DMS79 (cell line): ENCODE results near the gene SLC4A2.

Experiments
- DNase-seq: peaks from one replicate; lab custom pipeline; 2025; lab: John Stamatoyannopoulos, UW

The SLC4A2 gene

GRCh38 chr7:151116603-151117440 lies 57.4 kb downstream of the SLC4A2 start:
- no peak for DNase-seq

GRCh38 chr7:151117565-151117964 lies 58.2 kb downstream of the SLC4A2 start:
- DNase-seq: no peak

GRCh38 chr7:151118108-151119054 lies 59.0 kb downstream of the SLC4A2 start:
- no peak for DNase-seq

GRCh38 chr7:151119055-151119415 lies 59.6 kb downstream of the SLC4A2 start:
- no peak for DNase-seq

GRCh38 chr7:151119902-151120301 lies 60.5 kb downstream of the SLC4A2 start:
- DNase-seq: no peak

- DNase-seq: no peak
Measured at GRCh38 chr7:151120896-151121295, 61.5 kb downstream of the SLC4A2 start.

- no peak for DNase-seq
Measured at GRCh38 chr7:151121380-151122170, 62.2 kb downstream of the SLC4A2 start.

GRCh38 chr7:151122276-151122675 lies 62.9 kb downstream of the SLC4A2 start:
- DNase-seq: no peak

- DNase-seq: no peak
Measured at GRCh38 chr7:151122796-151123157, 63.4 kb downstream of the SLC4A2 start.

- DNase-seq: no peak
Measured at GRCh38 chr7:151123158-151123821, 63.9 kb downstream of the SLC4A2 start.

GRCh38 chr7:151123822-151124464 lies 64.6 kb downstream of the SLC4A2 start:
- no peak for DNase-seq

- DNase-seq: no peak
Measured at GRCh38 chr7:151124481-151124880, 65.1 kb downstream of the SLC4A2 start.

GRCh38 chr7:151124899-151125399 lies 65.6 kb downstream of the SLC4A2 start:
- no peak for DNase-seq

GRCh38 chr7:151125470-151125845 lies 66.1 kb downstream of the SLC4A2 start:
- no peak for DNase-seq

GRCh38 chr7:151125846-151126481 lies 66.6 kb downstream of the SLC4A2 start:
- no peak for DNase-seq
